OCI-LY3 (cell line): ENCODE data around the gene GFRA1.

Experiments used
- H2AFZ ChIP-seq: fragments of 200-600, 300-600 bp; shearing (Covaris generic); 2 replicates; pipeline ENCODE4 v1.6.0; 2014; ENCODE audit warnings: antibody characterized with exemption, low read depth, low read length
- H3K27ac ChIP-seq: fragments of 200-600, 300-600 bp; sonication (generic); 2 replicates; pipeline ENCODE4 v1.5.1; 2014; ENCODE audit warnings: mild to moderate bottlenecking, low read length, moderate library complexity, mixed read lengths
- H3K27me3 ChIP-seq: fragments of 200-600, 300-600 bp; sonication (generic); 2 replicates; pipeline ENCODE4 v1.6.1; 2014; ENCODE audit warnings: low read depth, low read length, mixed read lengths
- H3K36me3 ChIP-seq: fragments of 200-600, 300-600 bp; sonication (generic); replicated peaks from 2 replicates; pipeline ENCODE3; 2014; ENCODE audit warnings: low read depth, low read length, mixed read lengths
- H3K4me1 ChIP-seq: fragments of 300-600, 200-600 bp; sonication (generic); 2 replicates; pipeline ENCODE4 v1.6.1; 2014; ENCODE audit warnings: low read length, mixed read lengths
- H3K4me2 ChIP-seq: fragments of 200-600, 300-600 bp; sonication (generic); 2 replicates; pipeline ENCODE4 v1.6.1; 2014; ENCODE audit warnings: low read length, mixed read lengths
- H3K4me3 ChIP-seq: fragments of 300-600, 200-600 bp; sonication (generic); 2 replicates; pipeline ENCODE4 v1.5.1; 2014; ENCODE audit warnings: antibody characterized with exemption, mild to moderate bottlenecking, low read length, moderate library complexity
- H3K79me2 ChIP-seq: fragments of 300-600, 200-600 bp; shearing (Covaris generic); 2 replicates; pipeline ENCODE4 v1.6.1; 2014; ENCODE audit warnings: mild to moderate bottlenecking, low read length, mixed read lengths
- H3K9ac ChIP-seq: fragments of 300-600, 200-600 bp; shearing (Covaris generic); 2 replicates; pipeline ENCODE4 v1.6.0; 2014; ENCODE audit warnings: mild to moderate bottlenecking, low read length, moderate library complexity
- H3K9me3 ChIP-seq: fragments of 200-600, 300-600 bp; shearing (Covaris generic); 2 replicates; pipeline ENCODE4 v1.6.1; 2014; ENCODE audit warnings: low read length, mixed read lengths; ENCODE audit not compliant: insufficient read depth
- H4K20me1 ChIP-seq: fragments of 200-600, 300-600 bp; sonication (generic); 2 replicates; pipeline ENCODE4 v1.6.1; 2016; ENCODE audit warnings: low read length, mixed read lengths; ENCODE audit not compliant: insufficient read depth
- EZH2phosphoT487 ChIP-seq: fragments of 200-600 bp; shearing (Covaris generic); IDR thresholded peaks from 2 replicates; pipeline ENCODE4 v1.6.1; 2018; ENCODE audit warnings: antibody characterized with exemption, mixed run types, low read depth
- TF ChIP-seq, protein P1 (sequence below): fragments of 200-600, 300-600 bp; sonication (generic); IDR thresholded peaks from 2 replicates; pipeline ENCODE4 v1.5.1; 2014; ENCODE audit warnings: antibody characterized with exemption, low read length, low read depth

GFRA1 gene

DNA sequence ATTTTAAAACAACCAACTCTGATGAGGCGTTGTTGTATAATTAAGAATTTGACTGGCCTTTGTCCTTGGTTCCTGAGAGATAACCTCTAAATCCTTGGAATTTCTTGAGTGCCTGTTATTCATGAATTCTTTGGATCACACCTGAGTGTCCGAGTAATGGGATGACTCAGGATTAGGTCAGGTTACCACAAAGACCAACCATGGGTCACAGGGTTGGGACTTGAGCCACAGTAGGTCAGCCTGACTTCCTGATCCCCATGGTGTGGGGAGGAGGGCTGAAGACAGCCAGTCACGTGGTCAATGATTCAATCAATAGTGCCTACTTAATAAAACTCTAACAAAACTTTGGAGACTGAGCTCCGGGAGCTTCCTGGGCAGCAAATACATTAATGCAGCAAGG is 192.5 kb downstream of the GFRA1 start:
- Histone ChIP-seq H4K20me1 (no peaks in the 10 kb centered on the region), H3K4me2 (no peak overlapping the region), H3K36me3 (no peaks in the 10 kb centered on the region), H3K4me3 (no peak overlapping the region), H3K27me3 (no peaks in the 10 kb centered on the region), H3K9ac (no peak overlapping the region), H3K9me3 (no peaks in the 10 kb centered on the region), H2AFZ (no peak overlapping the region), H3K4me1 (no peaks in the 10 kb centered on the region), H3K27ac (no peak overlapping the region), H3K79me2 (no peaks in the 10 kb centered on the region)
- TF ChIP-seq EZH2phosphoT487: no peak
- TF ChIP-seq, protein P1, sequence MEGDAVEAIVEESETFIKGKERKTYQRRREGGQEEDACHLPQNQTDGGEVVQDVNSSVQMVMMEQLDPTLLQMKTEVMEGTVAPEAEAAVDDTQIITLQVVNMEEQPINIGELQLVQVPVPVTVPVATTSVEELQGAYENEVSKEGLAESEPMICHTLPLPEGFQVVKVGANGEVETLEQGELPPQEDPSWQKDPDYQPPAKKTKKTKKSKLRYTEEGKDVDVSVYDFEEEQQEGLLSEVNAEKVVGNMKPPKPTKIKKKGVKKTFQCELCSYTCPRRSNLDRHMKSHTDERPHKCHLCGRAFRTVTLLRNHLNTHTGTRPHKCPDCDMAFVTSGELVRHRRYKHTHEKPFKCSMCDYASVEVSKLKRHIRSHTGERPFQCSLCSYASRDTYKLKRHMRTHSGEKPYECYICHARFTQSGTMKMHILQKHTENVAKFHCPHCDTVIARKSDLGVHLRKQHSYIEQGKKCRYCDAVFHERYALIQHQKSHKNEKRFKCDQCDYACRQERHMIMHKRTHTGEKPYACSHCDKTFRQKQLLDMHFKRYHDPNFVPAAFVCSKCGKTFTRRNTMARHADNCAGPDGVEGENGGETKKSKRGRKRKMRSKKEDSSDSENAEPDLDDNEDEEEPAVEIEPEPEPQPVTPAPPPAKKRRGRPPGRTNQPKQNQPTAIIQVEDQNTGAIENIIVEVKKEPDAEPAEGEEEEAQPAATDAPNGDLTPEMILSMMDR: no peak

DNA sequence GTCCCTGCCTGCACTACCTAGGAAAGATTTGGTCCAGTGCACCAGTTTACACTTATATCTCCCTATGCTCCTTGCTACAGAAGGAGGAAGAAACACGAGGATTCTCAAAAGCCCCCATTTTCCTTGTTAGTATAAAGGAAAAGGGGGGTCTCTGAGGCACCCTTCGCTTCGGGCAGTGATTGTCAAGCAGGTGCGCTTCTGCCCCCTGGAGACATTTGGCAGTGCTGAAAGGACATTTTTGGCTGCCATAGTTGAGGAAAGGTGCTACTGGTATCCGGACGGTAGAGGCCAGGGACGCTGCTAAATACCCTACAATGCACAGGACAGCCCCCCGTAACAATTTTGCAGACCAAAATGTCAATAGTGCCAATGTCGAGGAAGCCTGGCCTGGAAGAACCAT is 193.7 kb downstream of the GFRA1 start:
- TF ChIP-seq, protein P1: no peak
- TF ChIP-seq EZH2phosphoT487: no peak
- Histone ChIP-seq H3K4me1 (no peaks in the 10 kb centered on the region), H4K20me1 (no peaks in the 10 kb centered on the region), H3K79me2 (no peaks in the 10 kb centered on the region), H3K4me2 (no peak overlapping the region), H3K27me3 (no peaks in the 10 kb centered on the region), H3K4me3 (no peak overlapping the region), H3K27ac (no peak overlapping the region), H3K36me3 (no peaks in the 10 kb centered on the region), H3K9me3 (no peaks in the 10 kb centered on the region), H3K9ac (no peak overlapping the region), H2AFZ (no peak overlapping the region)

DNA sequence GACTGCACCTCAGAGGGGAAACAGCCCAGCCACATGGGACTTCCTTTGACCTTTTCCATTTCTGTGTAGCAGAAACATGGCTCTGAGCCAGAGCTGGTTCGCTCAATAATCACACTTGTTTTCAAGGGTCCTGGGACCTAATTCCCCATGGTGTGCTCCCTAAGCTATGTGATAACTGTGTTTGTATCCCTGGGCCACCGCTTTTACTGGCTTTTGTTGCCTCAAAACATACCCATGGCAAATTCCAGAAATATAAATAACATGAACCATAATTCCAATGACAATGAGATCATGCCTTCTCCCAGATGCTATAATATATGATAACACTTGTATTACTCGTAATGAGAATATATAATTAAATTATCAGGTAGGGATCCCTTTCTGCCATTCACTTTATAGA is 196.4 kb downstream of the GFRA1 start:
- H3K4me3 ChIP-seq: no peak overlapping the region
- H3K79me2 ChIP-seq: no peaks in the 10 kb centered on the region
- H3K9me3 ChIP-seq: no peaks in the 10 kb centered on the region
- H2AFZ ChIP-seq: no peak overlapping the region
- no peaks in the 10 kb centered on the region for H3K4me1 ChIP-seq
- no peak overlapping the region for H3K4me2 ChIP-seq
- no peak overlapping the region for H3K27ac ChIP-seq
- H4K20me1 ChIP-seq: no peaks in the 10 kb centered on the region
- no peak overlapping the region for H3K9ac ChIP-seq
- H3K36me3 ChIP-seq: no peaks in the 10 kb centered on the region
- TF ChIP-seq, protein P1: no peak
- TF ChIP-seq EZH2phosphoT487: no peak
- H3K27me3 ChIP-seq: no peaks in the 10 kb centered on the region

DNA sequence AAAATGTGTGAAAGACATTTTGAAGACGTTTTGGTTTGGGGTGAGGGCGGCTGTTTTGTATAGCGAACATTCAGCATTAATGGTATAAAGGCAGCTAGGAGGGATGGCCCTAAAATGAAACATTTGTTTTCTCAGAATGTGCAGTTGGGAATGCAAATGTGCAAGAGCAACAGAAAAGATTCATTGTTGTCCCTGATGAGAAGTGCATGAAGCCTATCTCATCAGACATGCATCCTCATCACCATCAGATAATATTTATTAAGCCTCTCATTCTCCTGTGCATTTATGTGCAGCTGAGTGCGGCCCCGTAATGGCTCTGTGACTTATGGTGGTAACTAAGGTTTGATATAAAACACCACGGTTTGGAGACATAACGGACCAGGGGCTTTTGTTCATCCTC is 199.5 kb downstream of the GFRA1 start:
- TF ChIP-seq, protein P1: no peak
- no peak for TF ChIP-seq EZH2phosphoT487
- Histone ChIP-seq H3K4me3 (no peak overlapping the region), H3K36me3 (no peaks in the 10 kb centered on the region), H3K27me3 (no peaks in the 10 kb centered on the region), H4K20me1 (no peaks in the 10 kb centered on the region), H3K9ac (no peak overlapping the region), H3K4me1 (no peaks in the 10 kb centered on the region), H3K9me3 (no peaks in the 10 kb centered on the region), H3K27ac (no peak overlapping the region), H3K79me2 (no peaks in the 10 kb centered on the region), H3K4me2 (no peak overlapping the region), H2AFZ (no peak overlapping the region)
